DOHH2 (cell line): ENCODE data around the gene ARFGAP2.

Experiments used
- H3F3A ChIP-seq: fragments of 200-600 bp; sonication (generic), shearing (Covaris generic); 2 replicates; pipeline ENCODE4 v1.6.0; 2016; ENCODE audit warnings: antibody characterized with exemption, mild to moderate bottlenecking; ENCODE audit not compliant: control insufficient read depth, insufficient read depth
- H3K27ac ChIP-seq: fragments of 200-600 bp; sonication (generic); 2 replicates; pipeline ENCODE4 v1.5.1; 2014; ENCODE audit warnings: low read depth, mild to moderate bottlenecking, low read length, moderate library complexity
- H3K27me3 ChIP-seq: fragments of 200-600 bp; sonication (generic); 2 replicates; pipeline ENCODE4 v1.6.1; 2014; ENCODE audit warnings: mild to moderate bottlenecking, low read length, mixed read lengths; ENCODE audit not compliant: control insufficient read depth
- H3K36me3 ChIP-seq: fragments of 200-600 bp; sonication (generic); 2 replicates; pipeline ENCODE4 v1.6.1; 2014; ENCODE audit warnings: mild to moderate bottlenecking, low read length, moderate library complexity, mixed read lengths; ENCODE audit not compliant: control insufficient read depth
- H3K4me1 ChIP-seq: fragments of 200-600 bp; sonication (generic); 2 replicates; pipeline ENCODE4 v1.6.1; 2014; ENCODE audit warnings: mild to moderate bottlenecking, low read length, mixed read lengths; ENCODE audit not compliant: control insufficient read depth
- H3K4me2 ChIP-seq: fragments of 200-600 bp; sonication (generic); 2 replicates; pipeline ENCODE4 v1.6.0; 2014; ENCODE audit warnings: mild to moderate bottlenecking, low read length, moderate library complexity
- H3K4me3 ChIP-seq: fragments of 200-600 bp; sonication (generic); 2 replicates; pipeline ENCODE4 v1.5.1; 2014; ENCODE audit warnings: mild to moderate bottlenecking, low read length, mixed read lengths
- H3K79me2 ChIP-seq: fragments of 200-600 bp; sonication (generic); 2 replicates; pipeline ENCODE4 v1.6.1; 2014; ENCODE audit warnings: mild to moderate bottlenecking, low read length, mixed read lengths; ENCODE audit not compliant: control insufficient read depth
- H3K9me2 ChIP-seq: fragments of 200-600 bp; sonication (generic); replicated peaks from 2 replicates; pipeline ENCODE4 v1.6.1; 2014; ENCODE audit warnings: mild to moderate bottlenecking, low read length, mixed read lengths; ENCODE audit not compliant: control insufficient read depth
- H3K9me3 ChIP-seq: fragments of 200-600 bp; sonication (generic); 2 replicates; pipeline ENCODE4 v1.6.1; 2014; ENCODE audit warnings: antibody characterized with exemption, low read length, mixed read lengths; ENCODE audit not compliant: control insufficient read depth, insufficient read depth
- H4K20me1 ChIP-seq: fragments of 200-600 bp; sonication (generic); 2 replicates; pipeline ENCODE4 v1.6.0; 2014; ENCODE audit warnings: low read depth, mild to moderate bottlenecking, antibody characterized with exemption, low read length, moderate library complexity; ENCODE audit not compliant: control insufficient read depth, insufficient read depth
- CTCF ChIP-seq: fragments of 200-600 bp; sonication (generic); IDR thresholded peaks from one replicate; pipeline ENCODE4 v1.5.1; 2014; ENCODE audit warnings: antibody characterized with exemption, mild to moderate bottlenecking, low read depth, low read length; ENCODE audit not compliant: poor library complexity, severe bottlenecking
- EZH2phosphoT487 ChIP-seq: fragments of 200-600 bp; sonication (generic); IDR thresholded peaks from 2 replicates; pipeline ENCODE4 v1.6.1; 2017; ENCODE audit warnings: borderline replicate concordance, mild to moderate bottlenecking, antibody characterized with exemption, low read length, moderate library complexity, mixed read lengths

The ARFGAP2 gene

GRCh38 chr11:47154616-47155570 lies 21.8 kb downstream of the ARFGAP2 start:
- Histone ChIP-seq H3K9me3 (no peaks in the 10 kb centered on the region), H3F3A (peaks cover 3% of the 10 kb centered on the region; the same call in 1 of the 2 replicates), H3K4me2 (peak overlapping the region; percentile 69), H4K20me1 (no peaks in the 10 kb centered on the region), H3K4me3 (peak overlapping the region; percentile 43), H3K4me1 (peaks cover 52% of the 10 kb centered on the region), H3K79me2 (no peaks in the 10 kb centered on the region), H3K27ac (no peak overlapping the region), H3K9me2 (no peaks in the 10 kb centered on the region), H3K36me3 (no peaks in the 10 kb centered on the region), H3K27me3 (no peaks in the 10 kb centered on the region)
- TF ChIP-seq CTCF (no peak), EZH2phosphoT487 (no peak)

GRCh38 chr11:47152953-47153950 lies 23.4 kb downstream of the ARFGAP2 start:
- H3F3A ChIP-seq, result peaks cover 3% of the 10 kb centered on the region; the same call in 1 of the 2 replicates

More at GRCh38 chr11:47152953-47153950, 23.4 kb downstream of the ARFGAP2 start:
- Histone ChIP-seq H3K27me3 (no peaks in the 10 kb centered on the region), H3K4me3 (peak overlapping the region; percentile 49), H3K9me3 (no peaks in the 10 kb centered on the region), H3K9me2 (no peaks in the 10 kb centered on the region), H3K36me3 (no peaks in the 10 kb centered on the region), H3K4me1 (peaks cover 54% of the 10 kb centered on the region), H3K79me2 (no peaks in the 10 kb centered on the region), H3K4me2 (peak overlapping the region; percentile 63), H4K20me1 (no peaks in the 10 kb centered on the region), H3K27ac (peak overlapping the region; percentile 56)
- TF ChIP-seq CTCF, result peak; percentile 100
- no peak for TF ChIP-seq EZH2phosphoT487
